Fibroblast of lung (primary cell): Measurements from ENCODE around the gene GTSF1L.

ENCODE experiments used
- CTCF ChIP-seq, 2 donors: IDR thresholded peaks in 1 of 2; conservative IDR thresholded peaks in 1 of 2; 1 replicate in 1 of 2; 2 replicates in 1 of 2; pipeline ENCODE4 v1.5.1; 2011 to 2012; ENCODE audit warnings: low read length in 2 of 2, control low read depth in 1 of 2, inconsistent platforms in 1 of 2, low read depth in 1 of 2, mild to moderate bottlenecking in 1 of 2
- EZH2 ChIP-seq: IDR thresholded peaks from 2 replicates; pipeline ENCODE4 v1.5.1; 2012; ENCODE audit warnings: low read length, control low read depth, mild to moderate bottlenecking; ENCODE audit errors: missing control alignments

GRCh38 chr20:43770342-43770741 is 43.5 kb upstream of the GTSF1L start:
- TF ChIP-seq CTCF (conservative IDR thresholded peaks at IDR 0.05 in 1 of 2, IDR thresholded peaks at IDR 0.05 in 1 of 2; ENCODE audit: low read depth in 1 of 2, low read length in 2 of 2) (no peak), EZH2 (no peak)
